Endothelial cell of umbilical vein (primary cell): ENCODE results near the gene REPIN1.

ENCODE experiments used
- CTCF ChIP-seq, 2 donors: IDR thresholded peaks; 1 replicate in 1 of 2; 2 replicates in 1 of 2; pipeline ENCODE4 v1.5.1; 2011; ENCODE audit warnings: low read length in 2 of 2, mild to moderate bottlenecking in 2 of 2, moderate library complexity in 2 of 2, control low read depth in 1 of 2, inconsistent platforms in 1 of 2, low read depth in 1 of 2; ENCODE audit not compliant: insufficient read depth in 1 of 2; ENCODE audit errors: extremely low read depth in 1 of 2
- EZH2 ChIP-seq: IDR thresholded peaks from 2 replicates; pipeline ENCODE4 v1.6.1; 2012; ENCODE audit warnings: borderline replicate concordance, low read depth, mild to moderate bottlenecking, moderate library complexity, low read length, inconsistent platforms; ENCODE audit not compliant: severe bottlenecking
- JUN ChIP-seq: IDR thresholded peaks from 2 replicates; pipeline ENCODE4 v1.6.1; 2011; ENCODE audit warnings: borderline replicate concordance, low read depth; ENCODE audit not compliant: insufficient read length, insufficient read depth
- MAX ChIP-seq: IDR thresholded peaks from 2 replicates; pipeline ENCODE4 v1.6.1; 2011; ENCODE audit not compliant: insufficient read depth, insufficient read length
- POLR2A ChIP-seq: IDR thresholded peaks from 2 replicates; pipeline ENCODE4 v1.6.1; 2012; ENCODE audit warnings: low read depth, mild to moderate bottlenecking, control low read depth, low read length
- POLR2AphosphoS5 ChIP-seq: IDR thresholded peaks from 2 replicates; pipeline ENCODE4 v1.6.1; 2012; ENCODE audit warnings: low read depth, mild to moderate bottlenecking, control low read depth, low read length, moderate library complexity; ENCODE audit not compliant: insufficient read depth

GRCh38 chr7:150409300-150410030 is 40.8 kb downstream of the REPIN1 start:
- TF ChIP-seq POLR2A (no peak), CTCF (IDR thresholded peaks at IDR 0.05; ENCODE audit: extremely low read depth in 1 of 2, insufficient read depth in 1 of 2, low read depth in 1 of 2, low read length in 2 of 2) (no peak), POLR2AphosphoS5 (no peak), EZH2 (no peak), JUN (no peak), MAX (no peak)
